Measurements from ENCODE around the gene UBE2Z.
A peak's percentile ranks its signal among the peaks of the same experiment; 100 is the strongest.

The UBE2Z gene

GRCh38 chr17:48954300-48954755 lies 46.1 kb downstream of the UBE2Z start (continued):
- TF ChIP-seq PRDM10 (tag by site-specific recombination; IDR thresholded peaks at IDR 0.05) (peak; percentile 13), KLF1 (tag by site-specific recombination; IDR thresholded peaks at IDR 0.05) (peak; percentile 76), ZNF830 (tag by site-specific recombination; IDR thresholded peaks at IDR 0.05; ENCODE audit: low read depth) (no peak), ZNF560 (tag by site-specific recombination; IDR thresholded peaks at IDR 0.05; ENCODE audit: borderline replicate concordance) (no peak), ZNF157 (tag by site-specific recombination; IDR thresholded peaks at IDR 0.05) (no peak), ZNF785 (tag by site-specific recombination; IDR thresholded peaks at IDR 0.05) (no peak), ZBTB7A (tag by site-specific recombination; IDR thresholded peaks at IDR 0.05; ENCODE audit: low read depth) (no peak), GFI1B (tag by site-specific recombination; IDR thresholded peaks at IDR 0.05) (no peak)

GRCh38 chr17:48960834-48961515 lies 52.8 kb downstream of the UBE2Z start:
- Histone ChIP-seq H3K4me3 (ENCODE audit: low read depth, low read length) (no peak overlapping the region), H3K36me3 (ENCODE audit: control insufficient read depth in 2 of 2, insufficient read depth in 1 of 2, low read length in 2 of 2) (no peaks in the 10 kb centered on the region), H3K9me3 (ENCODE audit: control insufficient read depth, insufficient read depth, low read depth, low read length) (no peaks in the 10 kb centered on the region), H3K27ac (ENCODE audit: extremely low read depth, low read depth, low read length) (no peak overlapping the region), H3K4me1 (ENCODE audit: control insufficient read depth, insufficient read depth, low read length) (no peaks in the 10 kb centered on the region; the same call in 1 of the 2 replicates)
- CTCF ChIA-PET, result interaction anchor here (0.6 to 3.3 kb wide), 7 partner anchors 7 to 157 kb away, joined by 3 to 18 read pairs (median 3); no protein-coding TSS in a partner anchor
- TF ChIP-seq GLIS1 (tag by site-specific recombination; IDR thresholded peaks at IDR 0.05) (peak; percentile 28; the same call in 1 of the 2 replicates), SP7 (tag by site-specific recombination; IDR thresholded peaks at IDR 0.05) (no peak), ZNF26 (tag by site-specific recombination; IDR thresholded peaks at IDR 0.05) (no peak), WT1 (tag by site-specific recombination; IDR thresholded peaks at IDR 0.05) (no peak), ZNF341 (tag by site-specific recombination; IDR thresholded peaks at IDR 0.05; ENCODE audit: low read depth) (0 out of 2 replicates have a peak, but pooled peaks have one; percentile 11), ZBTB17 (tag by site-specific recombination; IDR thresholded peaks at IDR 0.05) (peak; percentile 79), ZNF600 (tag by site-specific recombination; IDR thresholded peaks at IDR 0.05) (peak; percentile 16), GLIS2 (tag by site-specific recombination; IDR thresholded peaks at IDR 0.05) (0 out of 2 replicates have a peak, but pooled peaks have one; percentile 12)
- POLR2A ChIA-PET, result interaction anchor here (0.7 to 3.4 kb wide), 6 partner anchors 10 to 36 kb away, joined by 3 to 24 read pairs (median 6); partner anchors contain the start of genes IGF2BP1 and SNF8

- ChIA-PET CTCF (interaction anchor here (0.6 to 3.3 kb wide), 11 partner anchors 8 to 230 kb away, joined by 3 to 18 read pairs (median 4); no protein-coding TSS in a partner anchor), POLR2A (interaction anchor here (0.7 to 3.4 kb wide), 7 partner anchors 10 to 70 kb away, joined by 3 to 24 read pairs (median 9); partner anchors contain the start of genes IGF2BP1 and SNF8)
- Histone ChIP-seq H3K27ac (ENCODE audit: extremely low read depth, low read depth, low read length) (no peak overlapping the region), H3K9me3 (ENCODE audit: control insufficient read depth, insufficient read depth, low read depth, low read length) (no peaks in the 10 kb centered on the region), H3K4me1 (ENCODE audit: control insufficient read depth, insufficient read depth, low read length) (no peaks in the 10 kb centered on the region; the same call in 1 of the 2 replicates), H3K4me3 (ENCODE audit: low read depth, low read length) (no peak overlapping the region), H3K36me3 (ENCODE audit: control insufficient read depth in 2 of 2, insufficient read depth in 1 of 2, low read length in 2 of 2) (no peaks in the 10 kb centered on the region)
- TF ChIP-seq ZIC2 (tag by site-specific recombination; IDR thresholded peaks at IDR 0.05), result peak; percentile 47
- peak; percentile 51; the same call in 1 of the 2 replicates for TF ChIP-seq ZBTB6 (tag by site-specific recombination; IDR thresholded peaks at IDR 0.05)
- TF ChIP-seq KLF17 (tag by site-specific recombination; IDR thresholded peaks at IDR 0.05), result 0 out of 2 replicates have a peak, but pooled peaks have one; percentile 15
- no peak for TF ChIP-seq TSHZ1 (tag by site-specific recombination; IDR thresholded peaks at IDR 0.05; ENCODE audit: borderline replicate concordance)
Measured at GRCh38 chr17:48961516-48962233, 53.5 kb downstream of the UBE2Z start.

Data from HEK293 (cell line).